ENCODE results near the gene DCDC2C. TPM values are rescaled to one million over a fixed set of nuclear protein-coding genes. Genes with fewer than 3 reads are reported as not detected.
"Not testable (repeated sequence)": the region's sequence is repeated elsewhere in the genome, so short reads cannot be mapped to it uniquely, and the experiment has no call there.

The DCDC2C gene
- polyA plus RNA-seq, 2 of the 4 experiments (the other 2 are of a cell fraction) = not detected

GRCh38 chr2:3659447-3660432, 43.6 kb upstream of the DCDC2C start:
- ChIA-PET CTCF (interaction anchor here (1.0 kb wide), 1 partner anchor 8 kb away, joined by 4 read pairs; no protein-coding TSS in a partner anchor), POLR2A (no interaction called here)
- DNase-seq (ENCODE audit: low read depth in 1 of 2, low spot score in 1 of 2) (no peak), FAIRE-seq (no peak), ATAC-seq (no peak; a peak in 1 of 6 replicates)
- Histone ChIP-seq H3K9me3 (no peaks in the 10 kb centered on the region), H3K4me2 (no peak overlapping the region; the same call in 2 of the 3 replicates), H3K4me3 (no peak overlapping the region), H3K4me1 (peaks cover 8% of the 10 kb centered on the region; the same call in 2 of the 3 replicates), H3K27ac (peak overlapping the region in 1 of 2 experiments; percentile 7; a peak in 1 of 6 replicates)
- WGBS (ENCODE audit: missing lambda C conversion rate) = 79% methylated on average over 25 of the region's 26 CpGs
- TF ChIP-seq ZSCAN20 (CRISPR knock-in tag; IDR thresholded peaks at IDR 0.05) = no peak
- no peak for TF ChIP-seq MYC (IDR thresholded peaks at IDR 0.05; ENCODE audit: borderline replicate concordance, low read length)
- no peak for TF ChIP-seq JUNB (IDR thresholded peaks at IDR 0.05)
- TF ChIP-seq BCL3 (IDR thresholded peaks at IDR 0.05) = no peak
- TF ChIP-seq NPAS2 (CRISPR knock-in tag; IDR thresholded peaks at IDR 0.05; ENCODE audit: borderline replicate concordance) = no peak
- no peak for TF ChIP-seq CBX2 (IDR thresholded peaks at IDR 0.05; ENCODE audit: borderline replicate concordance, low read depth)
- TF ChIP-seq CTCF (IDR thresholded peaks at IDR 0.05) = no peak
- no peak for TF ChIP-seq BHLHE40 (IDR thresholded peaks at IDR 0.05; ENCODE audit: low read depth, low read length)
- no peak for TF ChIP-seq PHF8 (IDR thresholded peaks at IDR 0.05; ENCODE audit: borderline replicate concordance, low read depth)
- TF ChIP-seq FOSL2 (IDR thresholded peaks at IDR 0.05) = no peak
- TF ChIP-seq FOSL2 (CRISPR knock-in tag; IDR thresholded peaks at IDR 0.05) = no peak
- no peak for TF ChIP-seq HOXB5 (CRISPR knock-in tag; IDR thresholded peaks at IDR 0.05)
- TF ChIP-seq EHF (CRISPR knock-in tag; IDR thresholded peaks at IDR 0.05) = no peak
- no peak for TF ChIP-seq SMC3 (IDR thresholded peaks at IDR 0.05)
- TF ChIP-seq HOXA7 (CRISPR knock-in tag; IDR thresholded peaks at IDR 0.05) = no peak

GRCh38 chr2:3660640-3661039, 42.7 kb upstream of the DCDC2C start:
- FAIRE-seq, H3K4me3 ChIP-seq, POLR2A ChIA-PET, H3K4me1 ChIP-seq, ATAC-seq, H3K9me3 ChIP-seq, H3K27ac ChIP-seq: not testable (repeated sequence)
- peak in 1 of 2 experiments; percentile 43 for DNase-seq (ENCODE audit: low read depth in 1 of 2, low spot score in 1 of 2)
- TF ChIP-seq USF2 (IDR thresholded peaks at IDR 0.05) = peak; percentile 62; the same call in 1 of the 2 replicates
- peak; percentile 68 for TF ChIP-seq FOSL2 (IDR thresholded peaks at IDR 0.05)
- peak; percentile 81 for TF ChIP-seq FOSL2 (CRISPR knock-in tag; IDR thresholded peaks at IDR 0.05)
- 0 out of 2 replicates have a peak, but pooled peaks have one; percentile 40 for TF ChIP-seq JUNB (IDR thresholded peaks at IDR 0.05)
- WGBS (ENCODE audit: missing lambda C conversion rate) = 67% methylated on average over 7 of the region's 7 CpGs
- CTCF ChIA-PET = interaction anchor here (1.9 kb wide), 1 partner anchor 11 kb away, joined by 5 read pairs; no protein-coding TSS in a partner anchor
- peak overlapping the region; percentile 14; the same call in 1 of the 3 replicates for H3K4me2 ChIP-seq

GRCh38 chr2:3661149-3661660, 42.2 kb upstream of the DCDC2C start:
- CTCF ChIA-PET = interaction anchor here (0.8 to 1.9 kb wide), 3 partner anchors 9 to 25 kb away, joined by 4 to 11 read pairs (median 5); no protein-coding TSS in a partner anchor
- peak overlapping the region; percentile 14; the same call in 1 of the 3 replicates for H3K4me2 ChIP-seq

More at GRCh38 chr2:3661149-3661660, 42.2 kb upstream of the DCDC2C start:
- H3K27ac ChIP-seq = peak overlapping the region in 1 of 2 experiments; percentile 27; a peak in 1 of 6 replicates
- 95% methylated on average over 3 of the region's 3 CpGs for WGBS (ENCODE audit: missing lambda C conversion rate)
- DNase-seq (ENCODE audit: low read depth in 1 of 2, low spot score in 1 of 2) = no peak
- TF ChIP-seq REST (IDR thresholded peaks at IDR 0.05) (no peak), KDM5A (IDR thresholded peaks at IDR 0.05) (no peak), FOSB (CRISPR knock-in tag; IDR thresholded peaks at IDR 0.05) (no peak), MAFK (IDR thresholded peaks at IDR 0.05; ENCODE audit: partially characterized antibody) (no peak), FOXS1 (CRISPR knock-in tag; IDR thresholded peaks at IDR 0.05) (no peak), MYC (IDR thresholded peaks at IDR 0.05; ENCODE audit: borderline replicate concordance, low read length) (no peak), RAD21 (conservative IDR thresholded peaks at IDR 0.05 in 1 of 2, IDR thresholded peaks at IDR 0.05 in 1 of 2) (no peak), RNF2 (IDR thresholded peaks at IDR 0.05; ENCODE audit: borderline replicate concordance, low read depth) (no peak), GATA3 (IDR thresholded peaks at IDR 0.05; ENCODE audit: borderline replicate concordance) (no peak)
- H3K4me1 ChIP-seq = peaks cover 8% of the 10 kb centered on the region; the same call in 2 of the 3 replicates
- no peaks in the 10 kb centered on the region for H3K9me3 ChIP-seq
- H3K4me3 ChIP-seq = no peak overlapping the region
- ATAC-seq = no peak
- no peak for FAIRE-seq
- POLR2A ChIA-PET = no interaction called here

All from A549 (cell line).